Suppressor macrophage treated with lipopolysaccharide for 4 hours (primary cell): ENCODE measurements around the gene TAOK3.
"Not testable (repeated sequence)": the region's sequence is repeated elsewhere in the genome, so short reads cannot be mapped to it uniquely, and the experiment has no call there.

Experiments used
- DNase-seq: peaks from one replicate; pipeline ENCODE4 v3.0.0-alpha.2; 2020

TAOK3 gene

GRCh38 chr12:118371321-118372282 lies 1.1 kb downstream of the TAOK3 start:
- no peak for DNase-seq

- DNase-seq, result no peak
These were observed 2.1 kb downstream of the TAOK3 start for GRCh38 chr12:118370601-118371000.

- no peak for DNase-seq
These were observed 3.9 kb downstream of the TAOK3 start for GRCh38 chr12:118368821-118369220.

GRCh38 chr12:118361889-118362288 lies 10.8 kb downstream of the TAOK3 start:
- peak; percentile 76 for DNase-seq

- no peak for DNase-seq
These were observed 11.7 kb downstream of the TAOK3 start for GRCh38 chr12:118361092-118361404.

- DNase-seq, result no peak
These were observed 13.2 kb downstream of the TAOK3 start for GRCh38 chr12:118359541-118359915.

GRCh38 chr12:118358612-118359540 lies 13.8 kb downstream of the TAOK3 start:
- peak; percentile 74 for DNase-seq

GRCh38 chr12:118358008-118358359 lies 14.7 kb downstream of the TAOK3 start:
- no peak for DNase-seq

GRCh38 chr12:118357257-118358007 lies 15.3 kb downstream of the TAOK3 start:
- DNase-seq, result peak; percentile 93

GRCh38 chr12:118356809-118357256 lies 15.9 kb downstream of the TAOK3 start:
- DNase-seq, result peak; percentile 88

GRCh38 chr12:118355843-118356242 lies 16.9 kb downstream of the TAOK3 start:
- no peak for DNase-seq

GRCh38 chr12:118354903-118355302 lies 17.8 kb downstream of the TAOK3 start:
- DNase-seq, result no peak

- not testable (repeated sequence) for DNase-seq
These were observed 18.2 kb downstream of the TAOK3 start for GRCh38 chr12:118354503-118354902.

GRCh38 chr12:118353721-118354120 lies 19.0 kb downstream of the TAOK3 start:
- DNase-seq, result no peak

GRCh38 chr12:118350908-118351559 lies 21.7 kb downstream of the TAOK3 start:
- DNase-seq, result no peak

GRCh38 chr12:118347916-118348315 lies 24.8 kb downstream of the TAOK3 start:
- no peak for DNase-seq

GRCh38 chr12:118346895-118347294 lies 25.8 kb downstream of the TAOK3 start:
- no peak for DNase-seq

- no peak for DNase-seq
These were observed 27.4 kb downstream of the TAOK3 start for GRCh38 chr12:118345355-118345754.

GRCh38 chr12:118344829-118345228 lies 27.9 kb downstream of the TAOK3 start:
- DNase-seq, result no peak

- no peak for DNase-seq
These were observed 30.6 kb downstream of the TAOK3 start for GRCh38 chr12:118342090-118342489.

GRCh38 chr12:118337194-118337838 lies 35.4 kb downstream of the TAOK3 start:
- no peak for DNase-seq

- DNase-seq, result no peak
These were observed 36.6 kb downstream of the TAOK3 start for GRCh38 chr12:118336123-118336522.
